ENCODE measurements around the gene C12orf50.

- no peak for TF ChIP-seq SMC3 (conservative IDR thresholded peaks at IDR 0.05; ENCODE audit: poor library complexity)
- no peak for TF ChIP-seq EP300 (conservative IDR thresholded peaks at IDR 0.05; ENCODE audit: poor library complexity, severe bottlenecking)
- TF ChIP-seq, protein P1, sequence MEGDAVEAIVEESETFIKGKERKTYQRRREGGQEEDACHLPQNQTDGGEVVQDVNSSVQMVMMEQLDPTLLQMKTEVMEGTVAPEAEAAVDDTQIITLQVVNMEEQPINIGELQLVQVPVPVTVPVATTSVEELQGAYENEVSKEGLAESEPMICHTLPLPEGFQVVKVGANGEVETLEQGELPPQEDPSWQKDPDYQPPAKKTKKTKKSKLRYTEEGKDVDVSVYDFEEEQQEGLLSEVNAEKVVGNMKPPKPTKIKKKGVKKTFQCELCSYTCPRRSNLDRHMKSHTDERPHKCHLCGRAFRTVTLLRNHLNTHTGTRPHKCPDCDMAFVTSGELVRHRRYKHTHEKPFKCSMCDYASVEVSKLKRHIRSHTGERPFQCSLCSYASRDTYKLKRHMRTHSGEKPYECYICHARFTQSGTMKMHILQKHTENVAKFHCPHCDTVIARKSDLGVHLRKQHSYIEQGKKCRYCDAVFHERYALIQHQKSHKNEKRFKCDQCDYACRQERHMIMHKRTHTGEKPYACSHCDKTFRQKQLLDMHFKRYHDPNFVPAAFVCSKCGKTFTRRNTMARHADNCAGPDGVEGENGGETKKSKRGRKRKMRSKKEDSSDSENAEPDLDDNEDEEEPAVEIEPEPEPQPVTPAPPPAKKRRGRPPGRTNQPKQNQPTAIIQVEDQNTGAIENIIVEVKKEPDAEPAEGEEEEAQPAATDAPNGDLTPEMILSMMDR (IDR thresholded peaks at IDR 0.05; ENCODE audit: poor library complexity, severe bottlenecking), result no peak
- TF ChIP-seq POLR2AphosphoS5 (IDR thresholded peaks at IDR 0.05), result no peak
- no peak for TF ChIP-seq EZH2 (IDR thresholded peaks at IDR 0.05; ENCODE audit: borderline replicate concordance, insufficient read depth, low read length, poor library complexity, severe bottlenecking)
- TF ChIP-seq, protein P2, sequence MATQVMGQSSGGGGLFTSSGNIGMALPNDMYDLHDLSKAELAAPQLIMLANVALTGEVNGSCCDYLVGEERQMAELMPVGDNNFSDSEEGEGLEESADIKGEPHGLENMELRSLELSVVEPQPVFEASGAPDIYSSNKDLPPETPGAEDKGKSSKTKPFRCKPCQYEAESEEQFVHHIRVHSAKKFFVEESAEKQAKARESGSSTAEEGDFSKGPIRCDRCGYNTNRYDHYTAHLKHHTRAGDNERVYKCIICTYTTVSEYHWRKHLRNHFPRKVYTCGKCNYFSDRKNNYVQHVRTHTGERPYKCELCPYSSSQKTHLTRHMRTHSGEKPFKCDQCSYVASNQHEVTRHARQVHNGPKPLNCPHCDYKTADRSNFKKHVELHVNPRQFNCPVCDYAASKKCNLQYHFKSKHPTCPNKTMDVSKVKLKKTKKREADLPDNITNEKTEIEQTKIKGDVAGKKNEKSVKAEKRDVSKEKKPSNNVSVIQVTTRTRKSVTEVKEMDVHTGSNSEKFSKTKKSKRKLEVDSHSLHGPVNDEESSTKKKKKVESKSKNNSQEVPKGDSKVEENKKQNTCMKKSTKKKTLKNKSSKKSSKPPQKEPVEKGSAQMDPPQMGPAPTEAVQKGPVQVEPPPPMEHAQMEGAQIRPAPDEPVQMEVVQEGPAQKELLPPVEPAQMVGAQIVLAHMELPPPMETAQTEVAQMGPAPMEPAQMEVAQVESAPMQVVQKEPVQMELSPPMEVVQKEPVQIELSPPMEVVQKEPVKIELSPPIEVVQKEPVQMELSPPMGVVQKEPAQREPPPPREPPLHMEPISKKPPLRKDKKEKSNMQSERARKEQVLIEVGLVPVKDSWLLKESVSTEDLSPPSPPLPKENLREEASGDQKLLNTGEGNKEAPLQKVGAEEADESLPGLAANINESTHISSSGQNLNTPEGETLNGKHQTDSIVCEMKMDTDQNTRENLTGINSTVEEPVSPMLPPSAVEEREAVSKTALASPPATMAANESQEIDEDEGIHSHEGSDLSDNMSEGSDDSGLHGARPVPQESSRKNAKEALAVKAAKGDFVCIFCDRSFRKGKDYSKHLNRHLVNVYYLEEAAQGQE (IDR thresholded peaks at IDR 0.05; ENCODE audit: borderline replicate concordance), result no peak
- no peak for TF ChIP-seq MXI1 (conservative IDR thresholded peaks at IDR 0.05; ENCODE audit: poor library complexity, severe bottlenecking)
- TF ChIP-seq TAF1 (IDR thresholded peaks at IDR 0.05; ENCODE audit: low read depth), result peak; percentile 38
Measured at GRCh38 chr12:88035907-88036289, 6.7 kb upstream of the C12orf50 start.
